ENCODE measurements around the gene TBC1D22B.

DNA sequence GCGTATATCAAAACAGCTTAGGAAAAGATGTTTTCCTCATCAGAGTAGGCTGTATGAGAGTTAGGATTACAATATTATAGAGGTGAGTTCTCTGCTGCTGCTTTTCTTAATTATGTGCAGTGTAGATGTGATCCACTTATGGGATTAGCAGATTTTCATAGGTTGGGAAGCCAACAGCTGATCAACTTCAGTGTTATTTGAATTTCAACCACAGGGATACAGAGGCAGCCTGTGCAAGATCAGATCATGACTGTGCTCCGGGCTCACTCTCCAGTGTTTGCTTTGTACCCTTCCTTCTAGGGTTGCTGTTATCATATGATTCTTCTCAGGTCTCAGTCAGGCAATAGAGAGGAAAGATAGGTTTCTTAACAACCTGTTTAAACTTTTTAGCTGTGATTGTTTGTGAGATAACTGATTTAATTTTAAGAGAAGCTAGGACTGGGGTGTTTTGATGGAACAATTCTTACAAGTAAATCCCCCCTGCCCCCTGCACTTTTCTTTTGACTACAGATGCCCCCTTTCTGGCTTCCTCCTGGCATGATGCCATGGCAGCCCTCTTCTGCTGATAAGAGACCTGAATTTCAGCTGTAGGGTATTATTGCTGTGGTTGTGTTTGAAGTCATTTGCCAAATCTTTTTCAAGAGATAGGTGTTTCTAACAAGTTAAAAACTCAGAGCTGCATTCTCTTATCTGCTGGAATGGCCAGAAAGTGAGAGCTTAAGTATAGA is 104.7 kb downstream of the TBC1D22B start:
- TF ChIP-seq POLR2A (IDR thresholded peaks at IDR 0.05): no peak
- TF ChIP-seq, protein P1, sequence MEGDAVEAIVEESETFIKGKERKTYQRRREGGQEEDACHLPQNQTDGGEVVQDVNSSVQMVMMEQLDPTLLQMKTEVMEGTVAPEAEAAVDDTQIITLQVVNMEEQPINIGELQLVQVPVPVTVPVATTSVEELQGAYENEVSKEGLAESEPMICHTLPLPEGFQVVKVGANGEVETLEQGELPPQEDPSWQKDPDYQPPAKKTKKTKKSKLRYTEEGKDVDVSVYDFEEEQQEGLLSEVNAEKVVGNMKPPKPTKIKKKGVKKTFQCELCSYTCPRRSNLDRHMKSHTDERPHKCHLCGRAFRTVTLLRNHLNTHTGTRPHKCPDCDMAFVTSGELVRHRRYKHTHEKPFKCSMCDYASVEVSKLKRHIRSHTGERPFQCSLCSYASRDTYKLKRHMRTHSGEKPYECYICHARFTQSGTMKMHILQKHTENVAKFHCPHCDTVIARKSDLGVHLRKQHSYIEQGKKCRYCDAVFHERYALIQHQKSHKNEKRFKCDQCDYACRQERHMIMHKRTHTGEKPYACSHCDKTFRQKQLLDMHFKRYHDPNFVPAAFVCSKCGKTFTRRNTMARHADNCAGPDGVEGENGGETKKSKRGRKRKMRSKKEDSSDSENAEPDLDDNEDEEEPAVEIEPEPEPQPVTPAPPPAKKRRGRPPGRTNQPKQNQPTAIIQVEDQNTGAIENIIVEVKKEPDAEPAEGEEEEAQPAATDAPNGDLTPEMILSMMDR (IDR thresholded peaks at IDR 0.05): no peak
